ENCODE data around the gene CRISP1. TPM values are rescaled to one million over a fixed set of nuclear protein-coding genes. Genes with fewer than 3 reads are reported as not detected.

The CRISP1 gene
- total and polyA plus RNA-seq, 2 of the 8 experiments (the other 6 are each of a cell fraction or from before 2014, with no cell fraction given) = not detected

GRCh38 chr6:49890988-49891387, 24.7 kb upstream of the CRISP1 start (continued):
- no peak for TF ChIP-seq ATF2 (IDR thresholded peaks at IDR 0.05; ENCODE audit: low read length)
- no peak for TF ChIP-seq TBP (IDR thresholded peaks at IDR 0.05; ENCODE audit: low read depth, low read length)
- no peak for TF ChIP-seq RFX5 (IDR thresholded peaks at IDR 0.05; ENCODE audit: borderline replicate concordance, low read depth, low read length)
- no peak for TF ChIP-seq EGR1 (IDR thresholded peaks at IDR 0.05; ENCODE audit: borderline replicate concordance, low read depth, low read length)
- TF ChIP-seq SP1 (IDR thresholded peaks at IDR 0.05; ENCODE audit: low read depth, low read length) = peak; percentile 63; the same call in 1 of the 2 replicates
- TF ChIP-seq TAF1 (IDR thresholded peaks at IDR 0.05; ENCODE audit: low read depth, low read length) = no peak
- peak; percentile 84 for TF ChIP-seq NANOG (IDR thresholded peaks at IDR 0.05; ENCODE audit: insufficient read depth, low read depth, low read length, poor library complexity, severe bottlenecking)
- TF ChIP-seq SUZ12 (IDR thresholded peaks at IDR 0.05; ENCODE audit: low read length) = no peak
- TF ChIP-seq EP300 (IDR thresholded peaks at IDR 0.05; ENCODE audit: borderline replicate concordance in 1 of 2, low read depth in 2 of 2, low read length in 2 of 2) = no peak; a peak in 1 of 3 replicates
- no peak for TF ChIP-seq CHD1 (IDR thresholded peaks at IDR 0.05; ENCODE audit: low read depth, low read length)
- TF ChIP-seq HDAC2 (IDR thresholded peaks at IDR 0.05; ENCODE audit: borderline replicate concordance in 1 of 2, low read depth in 2 of 2, low read length in 2 of 2) = peak in 1 of 2 experiments; percentile 26; a peak in 1 of 4 replicates

Data from H1 (cell line).